Measurements from ENCODE around the gene FOXL3. TPM values are rescaled to one million over a fixed set of nuclear protein-coding genes. Genes with fewer than 3 reads are reported as not detected.

Gene FOXL3
- total and polyA plus RNA-seq, 12 donors: not detected

DNA sequence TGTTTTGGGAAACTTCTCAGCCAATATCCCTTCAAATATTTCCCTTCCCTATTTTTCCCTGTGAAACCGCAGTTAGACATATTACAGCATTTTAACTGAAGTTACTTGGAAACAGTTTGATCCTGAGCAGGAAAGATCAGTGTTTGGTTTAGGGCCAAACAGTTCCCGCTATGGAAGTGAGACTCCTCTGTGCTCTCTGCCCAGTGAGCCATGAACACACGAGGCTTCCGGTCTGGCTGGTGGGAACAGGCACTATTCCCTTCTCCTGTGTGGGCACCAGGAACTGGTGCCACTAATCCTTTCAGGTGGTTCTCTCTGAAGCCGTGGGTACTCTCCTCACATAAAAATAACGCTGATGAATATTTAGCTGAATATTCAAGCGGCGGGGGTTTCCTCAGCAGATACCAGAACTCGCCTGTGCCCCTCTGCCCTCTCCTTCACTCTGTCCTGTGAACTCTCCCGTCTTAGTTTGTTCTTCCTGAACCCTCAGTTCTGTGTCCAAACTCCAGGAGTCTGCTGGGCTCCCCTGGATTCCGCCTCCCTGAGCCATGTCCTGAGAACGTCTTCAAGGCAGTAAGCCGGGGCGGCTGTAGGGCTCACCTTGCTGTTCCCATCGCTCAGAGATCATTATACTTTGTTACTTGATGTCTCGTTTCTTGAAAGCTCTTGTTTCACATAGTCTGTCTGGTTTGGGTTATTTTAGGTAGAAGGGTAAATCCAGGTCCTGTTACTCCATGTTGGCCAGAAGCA, 25.7 kb downstream of the FOXL3 start:
- Histone ChIP-seq H3K36me3 (no peaks in the 10 kb centered on the region), H3K27me3 (peaks cover 0 to 53% (median 41%) of the 10 kb centered on the region in 7 donors), H3K9me3 (peaks cover 0 to 11% (median 0%) of the 10 kb centered on the region in 11 donors), H3K27ac (no peak overlapping the region), H3K4me3 (no peak overlapping the region), H3K4me1 (peaks cover 0 to 12% (median 3%) of the 10 kb centered on the region in 9 donors)
- DNase-seq (no peak), ATAC-seq (no peak)
- intact Hi-C loops (cut with DNase I): no loop called here
- 82 to 84% methylated on average over 16 of the region's 16 CpGs for WGBS, 2 donors
- TF ChIP-seq CTCF (IDR thresholded peaks at IDR 0.05): no peak

DNA sequence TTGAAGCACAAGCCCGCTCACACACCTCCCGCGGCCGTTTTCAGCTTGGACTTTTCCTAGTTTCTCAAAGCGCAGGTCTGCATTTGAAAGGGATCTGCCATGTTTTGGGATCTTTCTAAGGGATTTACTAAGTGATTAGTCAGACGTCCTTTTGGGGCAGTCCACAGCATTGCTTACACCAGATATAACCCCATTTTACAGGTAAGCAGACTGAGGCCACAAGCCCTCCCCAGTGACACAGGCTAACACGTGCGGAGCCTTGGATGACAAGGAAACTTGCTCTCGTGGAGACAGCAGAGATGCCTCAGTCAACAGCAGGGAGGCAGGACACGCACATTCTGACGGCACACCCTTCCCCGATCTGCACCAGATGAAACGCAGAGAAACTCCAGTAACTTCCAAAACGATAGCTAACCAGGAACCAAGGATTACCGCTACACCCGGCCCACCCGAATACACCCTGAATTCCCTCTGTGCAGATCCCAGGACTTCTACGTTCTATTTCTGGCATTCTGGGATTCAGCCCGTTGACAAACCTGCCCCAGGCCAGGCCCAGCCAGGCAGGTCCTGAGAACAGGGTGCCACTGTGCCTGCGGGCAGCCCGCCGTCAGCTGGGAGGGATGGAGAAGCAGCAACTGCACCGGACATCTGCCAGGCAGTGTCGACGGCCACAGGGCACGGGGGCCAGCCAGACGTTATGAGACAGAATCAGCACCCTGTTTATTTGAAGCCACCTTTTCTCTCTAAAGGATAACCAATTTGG, 27.9 kb downstream of the FOXL3 start:
- H3K27me3 ChIP-seq: peaks cover 0 to 57% (median 21%) of the 10 kb centered on the region in 7 donors
- TF ChIP-seq CTCF (IDR thresholded peaks at IDR 0.05): no peak
- no peak overlapping the region for H3K4me3 ChIP-seq
- H3K4me1 ChIP-seq: peaks cover 0 to 23% (median 5%) of the 10 kb centered on the region in 9 donors
- H3K9me3 ChIP-seq: peaks cover 0 to 11% (median 0%) of the 10 kb centered on the region in 11 donors
- no peak overlapping the region for H3K27ac ChIP-seq
- WGBS, 2 donors: 88 to 90% methylated on average over 27 of the region's 27 CpGs
- no peak for DNase-seq
- ATAC-seq: no peak
- intact Hi-C loops (cut with DNase I): no loop called here
- H3K36me3 ChIP-seq: no peaks in the 10 kb centered on the region

GRCh38 chr7:318476-318875, 28.5 kb downstream of the FOXL3 start:
- Histone ChIP-seq H3K27ac (no peak overlapping the region), H3K9me3 (peaks cover 0 to 11% (median 0%) of the 10 kb centered on the region in 11 donors), H3K36me3 (no peaks in the 10 kb centered on the region), H3K4me1 (peaks cover 0 to 23% (median 5%) of the 10 kb centered on the region in 9 donors), H3K4me3 (no peak overlapping the region), H3K27me3 (peaks cover 0 to 52% (median 19%) of the 10 kb centered on the region in 7 donors)
- DNase-seq: peak in 1 of 2 donors; percentile 3
- no peak for TF ChIP-seq CTCF (IDR thresholded peaks at IDR 0.05)
- peak in 1 of 8 donors; percentile 18 for ATAC-seq
- intact Hi-C loops (cut with DNase I): no loop called here
- 75 to 86% methylated on average over 9 of the region's 9 CpGs for WGBS, 2 donors

- intact Hi-C loops (cut with DNase I): no loop called here
- H3K4me3 ChIP-seq: no peak overlapping the region
- peak in 1 of 2 donors; percentile 29 for DNase-seq
- H3K27ac ChIP-seq: no peak overlapping the region
- peaks cover 0 to 11% (median 0%) of the 10 kb centered on the region in 11 donors for H3K9me3 ChIP-seq
- peaks cover 0 to 46% (median 17%) of the 10 kb centered on the region in 7 donors for H3K27me3 ChIP-seq
- H3K4me1 ChIP-seq: peaks cover 0 to 23% (median 5%) of the 10 kb centered on the region in 9 donors
- TF ChIP-seq CTCF (IDR thresholded peaks at IDR 0.05): no peak
- H3K36me3 ChIP-seq: no peaks in the 10 kb centered on the region
- WGBS, 2 donors: 53 to 56% methylated on average over 18 of the region's 18 CpGs
- ATAC-seq: peak in 4 of 8 donors; percentile 17 to 49 (median 30)
Observed at GRCh38 chr7:318878-319661, 29.1 kb downstream of the FOXL3 start.
